Uterus (tissue), 4 donors: ENCODE data around the gene GZF1. TPM values are rescaled to one million over a fixed set of nuclear protein-coding genes. Genes with fewer than 3 reads are reported as not detected.

Source experiments
- DNase-seq, 2 donors: peaks; one replicate each; pipeline ENCODE4 v3.0.0-alpha.2; 2019 to 2020
- H3K27ac ChIP-seq, 2 donors: fragments of 200-600 bp; sonication (generic); 1 replicate in 1 of 2; 2 replicates in 1 of 2; pipeline ENCODE4 v1.5.1; 2016 to 2018
- H3K27me3 ChIP-seq, 2 donors: fragments of 200-600 bp; sonication (generic); one replicate each; pipeline ENCODE4 v1.5.1; 2018 to 2019; ENCODE audit warnings: control low read depth in 1 of 2
- H3K36me3 ChIP-seq, 2 donors: fragments of 200-600 bp; sonication (generic); one replicate each; pipeline ENCODE4 v1.5.1; 2019; ENCODE audit warnings: control low read depth in 1 of 2
- H3K4me1 ChIP-seq, 2 donors: fragments of 200-600 bp; sonication (generic); one replicate each; pipeline ENCODE4 v1.5.1; 2018 to 2019; ENCODE audit warnings: control low read depth in 1 of 2
- H3K4me3 ChIP-seq, 2 donors: fragments of 200-600 bp; sonication (generic); 1 replicate in 1 of 2; 2 replicates in 1 of 2; pipeline ENCODE4 v1.5.1; 2018 to 2019; ENCODE audit warnings: mild to moderate bottlenecking in 1 of 2
- H3K9me3 ChIP-seq, 2 donors: fragments of 200-600 bp; sonication (generic); one replicate each; pipeline ENCODE4 v1.5.1; 2019; ENCODE audit warnings: control low read depth in 1 of 2
- POLR2A ChIP-seq, 2 donors: fragments of 450-650 bp; IDR thresholded peaks; one replicate each; pipeline ENCODE4 v1.6.1; 2016; ENCODE audit warnings: antibody characterized with exemption in 2 of 2, mild to moderate bottlenecking in 1 of 2, moderate library complexity in 1 of 2
- intact Hi-C: fragments of 100-400 bp; cut with DNase I; formaldehyde crosslinking; loops from one replicate; pipeline ENCODE4 v1.15.1; 2023; ENCODE audit warnings: low total_unique reads
- total RNA-seq, 4 donors: library from RNA; depleted of rRNA in 3 of 4; stranded (reverse); fragments of >200 nt in 3 of 4; gene quantifications; one replicate each; pipeline versions ENCODE4 v1.1.0 to v1.2.4, GENCODE V29; 2014 to 2023
- TF ChIP-seq, protein P1 (sequence below), 4 experiments: fragments of 200-600 bp in 2 of 4; fragments of 450-650 bp in 2 of 4; sonication (generic) in 2 of 4; IDR thresholded peaks; one replicate each; pipeline ENCODE4 v1.5.1; 2016 to 2019; ENCODE audit warnings: antibody characterized with exemption in 4 of 4, mild to moderate bottlenecking in 2 of 4, moderate library complexity in 1 of 4
- donor health status: DM: yes; HTN: yes; CAD: no.

GZF1 gene
- total RNA-seq, 4 donors from 2014 or later = 5.9 to 24.5 (median 17.6) TPM

- intact Hi-C loops = no loop called here
- DNase-seq = no peak
- TF ChIP-seq POLR2A (IDR thresholded peaks at IDR 0.05) = no peak
- TF ChIP-seq, protein P1, sequence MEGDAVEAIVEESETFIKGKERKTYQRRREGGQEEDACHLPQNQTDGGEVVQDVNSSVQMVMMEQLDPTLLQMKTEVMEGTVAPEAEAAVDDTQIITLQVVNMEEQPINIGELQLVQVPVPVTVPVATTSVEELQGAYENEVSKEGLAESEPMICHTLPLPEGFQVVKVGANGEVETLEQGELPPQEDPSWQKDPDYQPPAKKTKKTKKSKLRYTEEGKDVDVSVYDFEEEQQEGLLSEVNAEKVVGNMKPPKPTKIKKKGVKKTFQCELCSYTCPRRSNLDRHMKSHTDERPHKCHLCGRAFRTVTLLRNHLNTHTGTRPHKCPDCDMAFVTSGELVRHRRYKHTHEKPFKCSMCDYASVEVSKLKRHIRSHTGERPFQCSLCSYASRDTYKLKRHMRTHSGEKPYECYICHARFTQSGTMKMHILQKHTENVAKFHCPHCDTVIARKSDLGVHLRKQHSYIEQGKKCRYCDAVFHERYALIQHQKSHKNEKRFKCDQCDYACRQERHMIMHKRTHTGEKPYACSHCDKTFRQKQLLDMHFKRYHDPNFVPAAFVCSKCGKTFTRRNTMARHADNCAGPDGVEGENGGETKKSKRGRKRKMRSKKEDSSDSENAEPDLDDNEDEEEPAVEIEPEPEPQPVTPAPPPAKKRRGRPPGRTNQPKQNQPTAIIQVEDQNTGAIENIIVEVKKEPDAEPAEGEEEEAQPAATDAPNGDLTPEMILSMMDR (IDR thresholded peaks at IDR 0.05) = no peak
- no peaks in the 10 kb centered on the region for H3K4me1 ChIP-seq
- no peaks in the 10 kb centered on the region for H3K27me3 ChIP-seq
- no peaks in the 10 kb centered on the region for H3K36me3 ChIP-seq
- no peak overlapping the region for H3K27ac ChIP-seq
- H3K9me3 ChIP-seq = no peaks in the 10 kb centered on the region
- no peak overlapping the region for H3K4me3 ChIP-seq
These were observed 25.5 kb upstream of the GZF1 start for GRCh38 chr20:23336476-23336875.

DNA sequence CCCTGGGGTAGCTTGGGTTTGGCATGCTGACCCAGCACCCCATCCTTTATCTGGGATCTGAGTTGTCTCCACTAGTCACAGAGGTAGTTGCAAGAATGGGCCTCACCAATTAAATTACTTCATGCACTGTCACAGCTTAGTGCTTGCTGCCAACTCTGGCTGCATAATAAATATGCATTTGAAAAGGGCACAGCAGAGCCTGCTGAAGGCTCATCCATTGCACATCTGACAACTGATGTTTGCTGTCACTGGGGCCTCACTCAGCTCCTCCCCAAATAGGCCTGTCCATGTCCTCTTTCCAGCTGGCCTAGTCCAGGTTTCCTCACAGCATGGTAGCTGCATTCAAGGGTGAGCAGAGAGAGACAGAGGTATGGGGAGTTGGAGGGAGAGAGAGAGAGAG lies 24.7 kb upstream of the GZF1 start:
- H3K27ac ChIP-seq = no peak overlapping the region
- intact Hi-C loops = no loop called here
- H3K4me1 ChIP-seq = no peaks in the 10 kb centered on the region
- no peaks in the 10 kb centered on the region for H3K27me3 ChIP-seq
- no peak for DNase-seq
- H3K9me3 ChIP-seq = no peaks in the 10 kb centered on the region
- no peak overlapping the region for H3K4me3 ChIP-seq
- TF ChIP-seq, protein P1 (IDR thresholded peaks at IDR 0.05) = no peak
- TF ChIP-seq POLR2A (IDR thresholded peaks at IDR 0.05) = no peak
- H3K36me3 ChIP-seq = no peaks in the 10 kb centered on the region

DNA sequence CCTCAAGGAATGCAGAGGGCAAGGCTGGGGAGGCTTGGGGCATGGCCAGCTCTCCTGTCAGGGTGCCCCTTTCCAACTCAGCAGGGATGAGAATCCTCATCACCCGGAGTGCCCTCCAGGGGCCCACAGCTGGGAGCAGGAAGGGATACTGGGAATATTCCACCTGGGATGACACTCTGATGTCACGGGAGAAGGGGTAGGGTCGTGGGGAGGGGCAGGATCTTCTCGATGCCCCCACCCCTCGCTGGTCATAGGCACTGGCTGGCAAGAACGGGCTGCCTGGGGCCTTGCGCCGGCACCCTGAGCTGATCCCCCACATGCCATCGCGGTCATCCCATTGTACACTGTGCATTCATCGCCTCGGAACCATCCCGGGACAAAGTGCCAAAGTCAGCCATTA lies 22.0 kb upstream of the GZF1 start:
- H3K36me3 ChIP-seq = no peaks in the 10 kb centered on the region
- H3K27me3 ChIP-seq = no peaks in the 10 kb centered on the region
- no peak for DNase-seq
- H3K27ac ChIP-seq = no peak overlapping the region
- H3K4me1 ChIP-seq = no peaks in the 10 kb centered on the region
- H3K4me3 ChIP-seq = no peak overlapping the region
- no peaks in the 10 kb centered on the region for H3K9me3 ChIP-seq
- no peak for TF ChIP-seq POLR2A (IDR thresholded peaks at IDR 0.05)
- TF ChIP-seq, protein P1 (IDR thresholded peaks at IDR 0.05) = no peak
- intact Hi-C loops = no loop called here

DNA sequence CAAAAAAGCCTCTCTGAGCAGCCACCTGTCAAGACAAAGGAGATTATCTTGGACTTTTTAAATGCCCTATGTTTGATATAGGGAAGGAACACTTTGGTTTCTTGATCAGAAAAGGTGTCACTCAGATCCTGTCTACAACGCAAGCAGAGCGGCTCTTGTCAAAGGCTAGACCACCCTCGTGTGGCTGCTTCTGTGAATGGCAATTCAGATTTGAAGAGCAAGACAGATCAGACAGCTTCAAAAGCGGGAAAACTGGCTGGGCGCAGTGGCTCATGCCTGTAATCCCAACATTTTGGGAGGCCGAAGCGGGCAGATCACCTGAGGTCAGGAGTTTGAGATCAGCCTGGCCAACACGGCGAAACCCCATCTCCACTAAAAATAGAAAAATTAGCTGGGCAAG lies 21.5 kb upstream of the GZF1 start:
- Histone ChIP-seq H3K9me3 (no peaks in the 10 kb centered on the region), H3K4me1 (no peaks in the 10 kb centered on the region), H3K4me3 (no peak overlapping the region), H3K27ac (no peak overlapping the region), H3K36me3 (no peaks in the 10 kb centered on the region), H3K27me3 (no peaks in the 10 kb centered on the region)
- peak; percentile 37 to 50 for DNase-seq
- TF ChIP-seq POLR2A (IDR thresholded peaks at IDR 0.05) = no peak
- TF ChIP-seq, protein P1 (IDR thresholded peaks at IDR 0.05) = peak; percentile 32 to 75 (median 53)
- intact Hi-C loops = no loop called here

- Histone ChIP-seq H3K4me1 (no peaks in the 10 kb centered on the region), H3K36me3 (no peaks in the 10 kb centered on the region), H3K27ac (no peak overlapping the region), H3K4me3 (no peak overlapping the region), H3K9me3 (no peaks in the 10 kb centered on the region), H3K27me3 (no peaks in the 10 kb centered on the region)
- intact Hi-C loops = no loop called here
- TF ChIP-seq, protein P1 (IDR thresholded peaks at IDR 0.05) = no peak
- TF ChIP-seq POLR2A (IDR thresholded peaks at IDR 0.05) = no peak
- no peak for DNase-seq
These were observed 20.9 kb upstream of the GZF1 start for GRCh38 chr20:23341073-23341472.
